GM21619 (cell line): ENCODE measurements around the gene PWWP2B.

Experiments
- ATAC-seq: cut with Tn5 transposase; IDR thresholded peaks from one replicate; pipeline ENCODE4 v1.9.1; 2021; ENCODE audit not compliant: unreplicated experiment

The PWWP2B gene

GRCh38 chr10:132363376-132363775, 33.6 kb upstream of the PWWP2B start:
- no peak for ATAC-seq

- no peak for ATAC-seq
Measured at GRCh38 chr10:132363921-132364593, 32.9 kb upstream of the PWWP2B start.

GRCh38 chr10:132364594-132364970, 32.4 kb upstream of the PWWP2B start:
- no peak for ATAC-seq

- ATAC-seq, result no peak
Measured at GRCh38 chr10:132365102-132365501, 31.9 kb upstream of the PWWP2B start.

- no peak for ATAC-seq
Measured at GRCh38 chr10:132366006-132366405, 31.0 kb upstream of the PWWP2B start.

GRCh38 chr10:132366499-132366898, 30.5 kb upstream of the PWWP2B start:
- ATAC-seq, result no peak

- ATAC-seq, result no peak
Measured at GRCh38 chr10:132368391-132368790, 28.6 kb upstream of the PWWP2B start.

GRCh38 chr10:132368881-132369635, 27.9 kb upstream of the PWWP2B start:
- no peak for ATAC-seq

GRCh38 chr10:132369636-132370185, 27.3 kb upstream of the PWWP2B start:
- no peak for ATAC-seq

- ATAC-seq, result no peak
Measured at GRCh38 chr10:132370426-132371340, 26.3 kb upstream of the PWWP2B start.

GRCh38 chr10:132371641-132372081, 25.3 kb upstream of the PWWP2B start:
- no peak for ATAC-seq

- ATAC-seq, result no peak
Measured at GRCh38 chr10:132372516-132373095, 24.4 kb upstream of the PWWP2B start.

GRCh38 chr10:132373241-132373955, 23.6 kb upstream of the PWWP2B start:
- no peak for ATAC-seq

GRCh38 chr10:132374176-132374575, 22.8 kb upstream of the PWWP2B start:
- ATAC-seq, result no peak

GRCh38 chr10:132374612-132375011, 22.4 kb upstream of the PWWP2B start:
- no peak for ATAC-seq

GRCh38 chr10:132375116-132375794, 21.7 kb upstream of the PWWP2B start:
- no peak for ATAC-seq

- ATAC-seq, result no peak
Measured at GRCh38 chr10:132375795-132376297, 21.2 kb upstream of the PWWP2B start.

- no peak for ATAC-seq
Measured at GRCh38 chr10:132376394-132376851, 20.6 kb upstream of the PWWP2B start.

GRCh38 chr10:132377326-132377725, 19.7 kb upstream of the PWWP2B start:
- ATAC-seq, result no peak
